Measurements from ENCODE around the gene LHFPL3. TPM values are rescaled to one million over a fixed set of nuclear protein-coding genes. Genes with fewer than 3 reads are reported as not detected.

Gene LHFPL3
- total and polyA plus RNA-seq, 12 donors = 0.14 TPM; not detected in 11

- Histone ChIP-seq H3K4me3 (no peak overlapping the region), H3K9me3 (replicated peaks in 1 of 3) (no peaks in the 10 kb centered on the region), H3K27me3 (peaks cover 4% of the 10 kb centered on the region), H3K36me3 (replicated peaks in 1 of 2) (no peaks in the 10 kb centered on the region), H3K27ac (no peak overlapping the region), H3K4me1 (replicated peaks in 1 of 2) (no peaks in the 10 kb centered on the region)
- WGBS, 4 donors = 76 to 87% (median 81%) methylated on average over 5 to 17 of the region's 17 CpGs
- TF ChIP-seq CTCF (IDR thresholded peaks at IDR 0.05) (no peak), POLR2A (IDR thresholded peaks at IDR 0.05) (no peak)
- DNase-seq = no peak
- intact Hi-C loops (cut with DNase I) = no loop called here
These were observed 486.4 kb downstream of the LHFPL3 start for GRCh38 chr7:104814671-104815400.

- H3K4me3 ChIP-seq = no peak overlapping the region
- intact Hi-C loops (cut with DNase I) = no loop called here
- H3K27me3 ChIP-seq = no peaks in the 10 kb centered on the region
- no peak for DNase-seq
- no peak for TF ChIP-seq CTCF (IDR thresholded peaks at IDR 0.05)
- no peak for TF ChIP-seq POLR2A (IDR thresholded peaks at IDR 0.05)
- no peaks in the 10 kb centered on the region for H3K9me3 ChIP-seq (replicated peaks in 1 of 3)
- H3K36me3 ChIP-seq (replicated peaks in 1 of 2) = no peaks in the 10 kb centered on the region
- H3K27ac ChIP-seq = no peak overlapping the region
- WGBS, 4 donors = 33 to 63% (median 55%) methylated on average over 2 of the region's 2 CpGs
- H3K4me1 ChIP-seq (replicated peaks in 1 of 2) = no peaks in the 10 kb centered on the region
These were observed 488.1 kb downstream of the LHFPL3 start for GRCh38 chr7:104816537-104816936.

- H3K4me3 ChIP-seq = no peak overlapping the region
- WGBS, 4 donors = 53 to 54% (median 54%) methylated on average over 6 of the region's 6 CpGs
- no peak for TF ChIP-seq CTCF (IDR thresholded peaks at IDR 0.05)
- no peak for TF ChIP-seq POLR2A (IDR thresholded peaks at IDR 0.05)
- H3K36me3 ChIP-seq (replicated peaks in 1 of 2) = no peaks in the 10 kb centered on the region
- intact Hi-C loops (cut with DNase I) = no loop called here
- no peaks in the 10 kb centered on the region for H3K4me1 ChIP-seq (replicated peaks in 1 of 2)
- no peak overlapping the region for H3K27ac ChIP-seq
- no peaks in the 10 kb centered on the region for H3K9me3 ChIP-seq (replicated peaks in 1 of 3)
- no peaks in the 10 kb centered on the region for H3K27me3 ChIP-seq
- no peak for DNase-seq
These were observed 490.8 kb downstream of the LHFPL3 start for GRCh38 chr7:104818961-104819880.

GRCh38 chr7:104820836-104821535 is 492.6 kb downstream of the LHFPL3 start:
- Histone ChIP-seq H3K36me3 (replicated peaks in 1 of 2) (no peaks in the 10 kb centered on the region), H3K9me3 (replicated peaks in 1 of 3) (no peaks in the 10 kb centered on the region), H3K27ac (no peak overlapping the region), H3K4me3 (no peak overlapping the region), H3K27me3 (no peaks in the 10 kb centered on the region), H3K4me1 (replicated peaks in 1 of 2) (no peaks in the 10 kb centered on the region)
- no peak for DNase-seq
- WGBS, 4 donors = 60 to 71% (median 65%) methylated on average over 8 to 10 of the region's 10 CpGs
- intact Hi-C loops (cut with DNase I) = no loop called here
- no peak for TF ChIP-seq POLR2A (IDR thresholded peaks at IDR 0.05)

Data from adrenal gland (tissue), 12 donors.